Ovary (tissue), 3 donors: ENCODE measurements around the gene DNAJC3.

Experiments used
- CTCF ChIP-seq, 3 donors: fragments of 450-650 bp in 2 of 3; fragments of 200-600 bp in 1 of 3; IDR thresholded peaks; one replicate each; pipeline versions ENCODE4 v1.5.1 to v1.8.0; 2016 to 2022; ENCODE audit warnings: antibody characterized with exemption in 3 of 3, mild to moderate bottlenecking in 1 of 3
- POLR2A ChIP-seq: fragments of 450-650 bp; IDR thresholded peaks from one replicate; pipeline ENCODE4 v1.6.1; 2017; ENCODE audit warnings: antibody characterized with exemption, mild to moderate bottlenecking, moderate library complexity
- donor health status: DM: no; HTN: no; CAD: no.

GRCh38 chr13:95650696-95651095 lies 26.2 kb upstream of the DNAJC3 start:
- TF ChIP-seq CTCF (IDR thresholded peaks at IDR 0.05) (no peak), POLR2A (no peak)
